OCI-LY7 (cell line): Measurements from ENCODE around the gene R3HCC1L. TPM values are rescaled to one million over a fixed set of nuclear protein-coding genes. Genes with fewer than 3 reads are reported as not detected.

Experiments
- BruUV-seq: library from RNA; stranded (reverse); fragments of 400-500 nt; replicated peaks from 2 replicates; lab custom pipeline; 2021; lab: Mats Ljungman, UMichigan
- CTCF ChIA-PET: fragments of 300-600 bp; sonication (Branson Sonifier 250); formaldehyde crosslinking; loops from one replicate; lab custom pipeline; 2022; ENCODE audit warnings: antibody characterized with exemption; ENCODE audit not compliant: unreplicated experiment; lab: Charles Lee
- POLR2A ChIA-PET: fragments of 300-600 bp; sonication (Branson Sonifier 250); formaldehyde crosslinking; loops from one replicate; lab custom pipeline; 2022; ENCODE audit warnings: antibody characterized with exemption; lab: Charles Lee
- DNase-seq: peaks from one replicate; pipeline ENCODE4 v3.0.0-alpha.2; 2015; ENCODE audit warnings: low spot score
- H2AFZ ChIP-seq: fragments of 200-600 bp; sonication (generic), shearing (Covaris generic); 2 replicates; pipeline ENCODE4 v1.6.1; 2014; ENCODE audit warnings: mild to moderate bottlenecking, antibody characterized with exemption, low read length, moderate library complexity
- H3K27ac ChIP-seq: fragments of 200-600 bp; sonication (generic); 2 replicates; pipeline ENCODE4 v1.5.1; 2014; ENCODE audit warnings: mixed run types, low read depth, mild to moderate bottlenecking, moderate library complexity, low read length, inconsistent platforms; ENCODE audit not compliant: poor library complexity, severe bottlenecking
- H3K36me3 ChIP-seq: fragments of 200-600 bp; sonication (generic); 2 replicates; pipeline ENCODE4 v1.6.1; 2014; ENCODE audit warnings: mild to moderate bottlenecking, antibody characterized with exemption, low read length, moderate library complexity, mixed read lengths; ENCODE audit not compliant: insufficient read depth
- H3K4me1 ChIP-seq: fragments of 200-600 bp; sonication (generic); 2 replicates; pipeline ENCODE4 v1.5.1; 2014; ENCODE audit warnings: mild to moderate bottlenecking, low read length; ENCODE audit not compliant: insufficient read depth, poor library complexity, severe bottlenecking
- H3K4me2 ChIP-seq: fragments of 200-600 bp; sonication (generic); 2 replicates; pipeline ENCODE4 v1.6.1; 2014; ENCODE audit warnings: mild to moderate bottlenecking, low read length
- H3K4me3 ChIP-seq: fragments of 200-600 bp; sonication (generic); 2 replicates; pipeline ENCODE4 v1.5.1; 2014; ENCODE audit warnings: mild to moderate bottlenecking, low read depth, low read length; ENCODE audit not compliant: poor library complexity, severe bottlenecking
- H3K79me2 ChIP-seq: fragments of 200-600 bp; sonication (generic); 2 replicates; pipeline ENCODE4 v1.6.1; 2016; ENCODE audit warnings: low read depth, mild to moderate bottlenecking, low read length, moderate library complexity, mixed read lengths; ENCODE audit not compliant: insufficient read depth
- H3K9me2 ChIP-seq: fragments of 200-600 bp; sonication (generic); 2 replicates; pipeline ENCODE4 v1.6.1; 2016; ENCODE audit warnings: mild to moderate bottlenecking, low read length, mixed read lengths; ENCODE audit not compliant: insufficient read depth
- H3K9me3 ChIP-seq: fragments of 200-600 bp; sonication (generic); 2 replicates; pipeline ENCODE4 v1.6.1; 2014; ENCODE audit warnings: mild to moderate bottlenecking, mixed run types, low read length, mixed read lengths
- H4K20me1 ChIP-seq: fragments of 200-600 bp; sonication (generic); 2 replicates; pipeline ENCODE4 v1.6.1; 2014; ENCODE audit warnings: mild to moderate bottlenecking, antibody characterized with exemption, low read length, moderate library complexity, mixed read lengths; ENCODE audit not compliant: insufficient read depth
- EZH2phosphoT487 ChIP-seq: fragments of 200-600 bp; sonication (generic); IDR thresholded peaks from 2 replicates; pipeline ENCODE4 v1.6.1; 2018; ENCODE audit warnings: low read depth, borderline replicate concordance, mild to moderate bottlenecking, mixed run types, antibody characterized with exemption, low read length, moderate library complexity, mixed read lengths
- intact Hi-C: fragments of 100-400 bp; cut with micrococcal nuclease; formaldehyde crosslinking; loops from one replicate; pipeline ENCODE4 v1.10.0; 2022; ENCODE audit not compliant: unreplicated experiment
- total RNA-seq, 2 experiments: library from RNA; depleted of rRNA in 1 of 2; stranded (reverse); fragments of >200 nt in 1 of 2; shearing (Covaris generic) in 1 of 2; gene quantifications; 2 replicates each; pipeline ENCODE4 v1.2.3, GENCODE V29; 2014 to 2022
- TF ChIP-seq, protein P1 (sequence below): fragments of 200-600 bp; sonication (generic); conservative IDR thresholded peaks from 2 replicates; pipeline ENCODE4 v1.5.1; 2014; ENCODE audit warnings: mild to moderate bottlenecking, antibody characterized with exemption, low read length, moderate library complexity, mixed read lengths

Gene R3HCC1L
- total RNA-seq, 2 experiments from 2014 or later, result 38.8 to 42.0 TPM

DNA sequence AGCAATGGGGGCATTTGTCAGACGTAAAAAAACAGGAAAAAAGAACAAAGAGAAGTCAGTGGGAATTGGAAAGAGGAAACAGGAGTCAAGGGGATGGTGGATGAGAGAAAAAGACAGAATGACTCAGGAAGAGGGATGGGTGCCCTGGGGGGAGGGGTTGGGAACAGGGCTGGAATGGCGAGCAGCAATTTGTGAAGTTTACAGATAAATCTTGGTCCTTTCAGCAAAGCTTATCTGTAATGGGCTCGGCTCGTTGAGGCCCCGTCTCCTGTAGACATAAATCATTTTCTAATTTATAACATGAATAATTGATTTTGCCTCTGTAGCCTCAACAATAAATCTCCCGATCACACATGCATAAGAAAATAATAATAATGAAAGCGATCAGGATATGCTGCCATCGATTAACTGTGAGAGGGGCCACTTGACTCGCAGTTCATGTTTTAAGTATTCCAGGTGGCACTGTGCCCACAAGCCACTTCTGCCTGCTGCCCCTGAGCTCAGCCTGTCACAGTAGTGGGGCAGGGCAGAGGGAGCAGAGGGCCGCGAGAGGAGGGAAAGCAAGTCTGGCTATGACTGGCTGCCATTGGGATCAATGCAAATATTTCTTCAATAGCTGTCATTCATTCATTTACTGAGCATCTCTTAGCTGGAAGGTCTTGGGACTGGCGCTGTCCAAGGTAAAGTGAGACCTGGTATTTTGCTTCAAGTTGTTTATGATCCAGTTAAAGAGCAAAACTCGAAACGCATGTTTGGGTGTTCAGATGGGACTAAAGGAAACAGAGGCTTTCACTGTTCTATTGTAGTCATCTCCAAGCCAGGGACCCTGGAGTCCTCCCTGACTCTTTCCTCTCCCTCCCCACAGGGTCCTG is 47.4 kb upstream of the R3HCC1L start:
- intact Hi-C loops, result no loop called here
- Histone ChIP-seq H3K4me3 (no peak overlapping the region), H4K20me1 (no peaks in the 10 kb centered on the region), H2AFZ (no peak overlapping the region), H3K36me3 (no peaks in the 10 kb centered on the region), H3K79me2 (no peaks in the 10 kb centered on the region), H3K9me3 (no peaks in the 10 kb centered on the region), H3K4me2 (no peak overlapping the region), H3K4me1 (no peaks in the 10 kb centered on the region), H3K9me2 (no peaks in the 10 kb centered on the region), H3K27ac (no peak overlapping the region)
- no TSS peak for BruUV-seq
- no peak for TF ChIP-seq EZH2phosphoT487
- TF ChIP-seq, protein P1, sequence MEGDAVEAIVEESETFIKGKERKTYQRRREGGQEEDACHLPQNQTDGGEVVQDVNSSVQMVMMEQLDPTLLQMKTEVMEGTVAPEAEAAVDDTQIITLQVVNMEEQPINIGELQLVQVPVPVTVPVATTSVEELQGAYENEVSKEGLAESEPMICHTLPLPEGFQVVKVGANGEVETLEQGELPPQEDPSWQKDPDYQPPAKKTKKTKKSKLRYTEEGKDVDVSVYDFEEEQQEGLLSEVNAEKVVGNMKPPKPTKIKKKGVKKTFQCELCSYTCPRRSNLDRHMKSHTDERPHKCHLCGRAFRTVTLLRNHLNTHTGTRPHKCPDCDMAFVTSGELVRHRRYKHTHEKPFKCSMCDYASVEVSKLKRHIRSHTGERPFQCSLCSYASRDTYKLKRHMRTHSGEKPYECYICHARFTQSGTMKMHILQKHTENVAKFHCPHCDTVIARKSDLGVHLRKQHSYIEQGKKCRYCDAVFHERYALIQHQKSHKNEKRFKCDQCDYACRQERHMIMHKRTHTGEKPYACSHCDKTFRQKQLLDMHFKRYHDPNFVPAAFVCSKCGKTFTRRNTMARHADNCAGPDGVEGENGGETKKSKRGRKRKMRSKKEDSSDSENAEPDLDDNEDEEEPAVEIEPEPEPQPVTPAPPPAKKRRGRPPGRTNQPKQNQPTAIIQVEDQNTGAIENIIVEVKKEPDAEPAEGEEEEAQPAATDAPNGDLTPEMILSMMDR, result no peak
- no peak for DNase-seq
- POLR2A ChIA-PET, result no interaction called here
- CTCF ChIA-PET, result no interaction called here

DNA sequence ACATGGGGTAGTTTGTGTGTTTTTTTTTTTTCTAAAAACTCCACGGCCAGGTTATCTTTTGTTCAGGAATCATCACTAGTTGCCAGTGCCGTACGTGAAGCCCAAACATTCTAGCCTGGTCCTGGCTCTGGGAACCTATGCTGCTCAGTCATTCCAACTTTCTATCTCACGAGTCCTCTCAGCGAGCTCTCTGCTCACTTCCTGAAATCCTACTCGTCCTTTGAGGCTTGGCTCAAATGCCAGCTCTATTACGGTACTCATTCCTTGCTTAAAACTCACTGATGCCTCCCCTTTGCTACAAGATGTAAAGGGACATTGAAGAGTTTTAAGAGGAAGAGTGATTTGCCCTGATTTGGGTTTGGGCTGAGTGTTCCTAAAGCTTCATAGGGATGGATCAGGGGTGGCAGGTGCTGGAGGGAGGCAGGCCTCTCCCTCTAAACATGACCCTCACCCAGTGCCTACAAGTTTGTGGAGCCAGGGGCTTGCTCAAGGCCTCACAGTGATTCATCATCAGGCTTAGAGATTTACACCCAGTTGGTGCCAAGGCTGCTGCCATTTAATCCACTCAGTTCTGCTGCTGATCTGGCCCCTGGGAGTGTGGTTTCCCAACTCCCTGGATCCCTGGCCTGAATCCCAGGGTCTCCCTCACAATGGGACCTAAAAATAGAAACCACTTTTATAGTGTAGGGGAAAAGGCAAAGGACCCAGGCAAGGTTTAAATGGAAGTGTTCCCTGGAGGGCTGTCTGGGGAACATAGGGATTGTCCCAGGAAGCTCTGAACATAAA is 46.1 kb upstream of the R3HCC1L start:
- ChIA-PET POLR2A (no interaction called here), CTCF (no interaction called here)
- Histone ChIP-seq H3K36me3 (no peaks in the 10 kb centered on the region), H2AFZ (no peak overlapping the region), H4K20me1 (no peaks in the 10 kb centered on the region), H3K9me3 (no peaks in the 10 kb centered on the region), H3K4me3 (no peak overlapping the region), H3K79me2 (no peaks in the 10 kb centered on the region), H3K27ac (no peak overlapping the region), H3K4me2 (no peak overlapping the region), H3K9me2 (no peaks in the 10 kb centered on the region), H3K4me1 (no peaks in the 10 kb centered on the region)
- BruUV-seq, result no TSS peak
- DNase-seq, result no peak
- TF ChIP-seq, protein P1, result no peak
- TF ChIP-seq EZH2phosphoT487, result no peak
- intact Hi-C loops, result no loop called here
